SK-MEL-5 (cell line): ENCODE results near the gene POU2F1. TPM values are rescaled to one million over a fixed set of nuclear protein-coding genes. Genes with fewer than 3 reads are reported as not detected.

Source experiments
- DNase-seq: peaks from one replicate; pipeline ENCODE4 v3.0.0-alpha.2; 2016; ENCODE audit warnings: low read depth, low spot score
- in situ Hi-C: cut with HindIII; loops from 2 replicates; pipeline ENCODE4 v1.10.0; 2016; ENCODE audit warnings: low sequenced_read_pairs, high pct_unique_total_duplicates, low pct_unique_long_range_greater_than_20kb
- total RNA-seq: library from RNA; depleted of rRNA; stranded (reverse); fragments of >200 nt; shearing (Covaris generic); gene quantifications from 2 replicates; pipeline ENCODE4 v1.2.3, GENCODE V29; 2014

POU2F1 gene
- total RNA-seq, 1 experiment from 2014 or later: 8.0 TPM

DNA sequence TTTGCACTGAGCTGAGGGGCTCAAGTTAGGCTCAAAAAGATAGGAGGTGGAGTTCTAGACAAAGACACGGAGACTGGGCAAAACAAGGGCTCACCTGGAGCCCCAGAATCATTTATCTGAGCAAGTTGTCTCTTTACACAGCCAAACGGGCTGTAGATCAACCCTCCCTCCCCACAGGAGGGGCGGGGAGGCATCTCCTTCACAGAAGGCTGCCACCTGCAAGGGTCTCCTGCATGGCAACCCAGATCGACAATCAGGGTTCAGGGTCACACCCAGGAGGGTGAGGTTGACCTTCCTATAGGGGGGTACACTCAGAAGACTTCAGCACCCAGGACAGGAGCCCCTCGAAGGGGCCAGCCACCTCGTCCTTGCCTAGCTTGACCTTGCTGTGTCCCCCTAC lies 213.6 kb downstream of the POU2F1 start:
- in situ Hi-C loops: no loop called here
- DNase-seq: no peak

GRCh38 chr1:167435484-167435883 lies 214.8 kb downstream of the POU2F1 start:
- DNase-seq: no peak
- in situ Hi-C loops: no loop called here

- no peak for DNase-seq
- in situ Hi-C loops: no loop called here
Measured at GRCh38 chr1:167438171-167439138, 217.8 kb downstream of the POU2F1 start.

DNA sequence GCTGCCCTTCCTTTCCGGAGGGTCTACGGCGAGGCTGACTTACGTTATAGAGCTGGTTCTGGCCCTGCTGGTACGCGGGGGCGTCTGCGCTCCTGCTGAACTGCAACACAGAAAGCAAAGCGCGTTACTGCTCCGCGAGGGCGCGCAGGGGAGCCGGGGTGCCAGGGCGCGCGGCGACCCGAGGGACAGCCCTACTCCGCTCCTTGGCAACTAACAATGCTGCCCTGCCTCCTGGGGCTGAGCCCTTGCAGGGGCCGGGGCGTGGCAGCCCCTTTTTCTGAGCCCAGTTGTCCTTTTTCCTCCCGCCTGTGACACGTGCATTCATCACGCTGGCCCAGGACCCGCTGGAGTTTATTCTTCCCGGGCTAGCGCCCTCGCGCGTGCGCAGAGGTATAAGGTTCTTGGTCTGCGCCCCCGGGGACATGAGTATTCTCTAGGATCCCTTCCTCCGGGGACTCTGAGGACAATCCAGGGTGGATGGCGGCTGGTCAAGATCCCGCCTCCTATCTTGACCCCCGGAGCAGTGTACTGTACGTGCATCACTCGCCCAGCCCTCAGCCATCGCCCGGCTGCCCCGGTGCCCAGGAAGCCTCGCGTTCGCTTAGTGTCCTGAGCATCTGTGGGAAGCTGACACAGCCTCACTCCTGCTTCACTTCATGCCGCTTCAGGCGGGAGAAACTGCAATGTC lies 218.8 kb downstream of the POU2F1 start:
- DNase-seq: peak; percentile 33
- in situ Hi-C loops: no loop called here

- no peak for DNase-seq
- in situ Hi-C loops: no loop called here
Measured at GRCh38 chr1:167440345-167440744, 219.7 kb downstream of the POU2F1 start.

DNA sequence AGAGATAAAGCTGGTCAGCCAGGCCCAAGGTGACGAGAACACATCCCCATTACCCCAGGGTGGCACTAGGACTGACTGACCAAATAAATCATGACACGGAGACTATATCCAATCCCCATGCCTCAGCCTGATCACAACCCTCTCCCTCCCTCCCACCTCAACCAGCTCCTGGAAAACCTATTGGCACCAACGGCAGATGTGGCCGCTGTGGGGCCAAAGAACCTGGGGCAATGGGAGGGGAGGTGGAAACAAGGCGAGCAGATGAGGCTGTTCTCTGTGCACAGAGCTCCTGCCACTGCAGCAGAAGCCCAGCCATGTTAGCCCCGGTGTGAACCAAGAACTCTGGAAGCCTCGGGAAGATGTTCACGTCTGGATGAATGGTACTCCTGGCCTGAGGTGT lies 220.1 kb downstream of the POU2F1 start:
- in situ Hi-C loops: no loop called here
- no peak for DNase-seq

DNA sequence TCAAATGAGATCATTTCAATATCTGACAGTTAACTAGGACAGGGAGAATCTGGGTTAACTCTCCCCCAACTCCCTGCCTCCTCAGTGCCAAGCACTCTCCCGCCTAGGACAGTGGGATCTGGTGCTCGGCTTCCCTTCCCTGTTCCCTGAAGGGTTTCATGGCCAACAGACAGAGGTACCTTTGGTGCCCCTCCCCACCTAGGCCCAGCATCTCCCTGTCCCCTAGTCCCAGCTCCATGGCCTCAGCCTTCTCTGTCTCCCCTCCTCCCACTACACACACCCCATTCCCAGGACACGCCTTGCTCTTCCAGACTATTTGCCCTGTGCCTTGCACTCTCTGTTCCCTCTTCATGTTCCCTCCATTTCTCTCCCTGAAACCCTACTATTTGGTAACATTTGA lies 220.5 kb downstream of the POU2F1 start:
- in situ Hi-C loops: no loop called here
- DNase-seq: no peak

- peak; percentile 89 for DNase-seq
- in situ Hi-C loops: no loop called here
Measured at GRCh38 chr1:167442142-167442848, 221.6 kb downstream of the POU2F1 start.

DNA sequence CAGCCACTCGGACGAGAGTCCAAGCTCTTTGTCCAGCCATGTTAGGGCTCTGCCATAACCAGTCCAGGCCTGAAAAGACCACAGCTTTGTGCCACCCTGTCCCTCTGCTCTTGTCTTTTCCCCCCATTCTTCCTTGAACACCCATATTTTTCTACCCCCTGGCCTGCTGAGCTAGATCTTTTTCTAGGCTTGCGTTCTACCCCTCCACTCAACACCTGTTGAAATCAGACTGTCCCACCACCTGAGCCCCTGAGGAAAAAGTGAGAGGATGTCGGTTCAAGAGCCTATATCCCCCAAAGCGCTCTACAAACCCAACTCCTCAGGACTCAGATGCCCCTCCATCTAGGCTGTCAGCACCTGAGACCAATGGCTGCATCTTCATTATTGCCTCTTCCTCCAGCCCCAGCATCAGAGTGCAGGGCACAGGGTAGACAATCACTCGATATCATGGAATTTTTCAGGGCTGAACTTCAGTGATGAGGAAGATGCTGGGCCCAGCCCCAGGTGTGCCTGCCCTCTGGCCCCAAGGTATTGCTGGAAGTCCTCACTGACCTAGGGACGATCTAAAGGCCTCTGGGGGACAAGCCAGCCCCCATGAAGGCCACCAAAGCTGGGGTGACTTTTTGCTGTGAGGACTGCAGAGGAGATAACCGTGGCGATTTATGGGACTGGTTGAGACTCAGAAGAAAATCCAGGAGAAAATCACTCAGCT lies 222.3 kb downstream of the POU2F1 start:
- DNase-seq: no peak
- in situ Hi-C loops: no loop called here

- in situ Hi-C loops: no loop called here
- no peak for DNase-seq
Measured at GRCh38 chr1:167443757-167444156, 223.1 kb downstream of the POU2F1 start.

DNA sequence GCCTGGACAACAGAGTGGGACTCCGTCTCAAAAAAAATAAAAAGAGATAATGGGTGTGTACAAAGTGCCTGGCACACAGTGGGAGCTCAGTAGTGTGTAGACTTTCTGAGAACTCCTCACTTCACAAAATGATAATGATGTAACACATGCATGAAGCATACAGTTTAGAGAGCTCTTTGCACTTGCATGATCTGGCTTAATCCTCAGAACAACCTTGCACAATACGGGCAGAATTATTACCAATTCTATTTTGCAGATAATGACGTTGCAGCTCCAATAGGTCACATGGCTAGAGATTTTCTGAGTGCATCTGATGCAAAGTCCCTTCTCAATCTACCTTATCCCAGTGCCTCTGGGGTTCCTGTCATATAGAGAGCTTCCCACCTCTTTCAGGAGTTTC lies 226.3 kb downstream of the POU2F1 start:
- DNase-seq: no peak
- in situ Hi-C loops: no loop called here

- no peak for DNase-seq
- in situ Hi-C loops: no loop called here
Measured at GRCh38 chr1:167447521-167448136, 226.9 kb downstream of the POU2F1 start.

DNA sequence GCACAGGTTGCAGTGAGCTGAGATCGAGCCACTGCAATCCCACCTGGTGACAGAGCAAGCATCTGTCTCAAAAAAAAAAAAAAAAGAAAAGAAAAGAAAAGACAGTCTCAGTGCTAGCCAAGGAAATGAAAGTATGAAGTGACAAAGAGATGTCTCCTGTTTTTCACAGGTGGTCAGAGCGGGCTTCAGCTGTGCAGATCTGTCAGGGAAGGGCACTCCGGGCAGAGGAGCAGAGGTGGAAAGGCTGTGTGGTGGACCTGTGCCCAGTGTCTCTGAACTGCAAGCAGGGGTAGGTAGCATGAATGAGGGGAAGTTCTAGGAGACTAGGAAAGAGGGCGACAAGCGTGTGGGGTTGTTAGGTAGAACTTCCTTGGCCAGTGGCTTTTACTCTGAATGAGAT lies 230.2 kb downstream of the POU2F1 start:
- in situ Hi-C loops: no loop called here
- DNase-seq: no peak

DNA sequence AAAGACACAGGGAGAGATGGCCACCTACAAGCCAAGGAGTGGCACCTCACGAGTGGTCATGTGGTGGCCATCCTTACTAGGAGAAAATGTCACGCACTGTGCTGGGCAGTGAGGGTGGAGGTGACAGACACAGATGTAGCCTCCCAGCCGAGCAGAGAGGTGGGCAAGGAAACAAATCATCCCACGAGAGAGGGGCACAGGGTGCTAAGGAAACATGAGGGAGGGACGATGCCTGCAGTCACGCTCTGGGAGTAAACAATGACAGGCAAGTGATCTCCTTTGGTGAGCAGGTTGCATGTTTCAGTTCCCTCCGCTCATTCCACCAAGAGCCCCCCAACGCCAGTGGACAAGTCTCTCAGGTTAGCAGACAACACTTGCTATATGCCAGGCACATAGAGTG lies 231.8 kb downstream of the POU2F1 start:
- in situ Hi-C loops: no loop called here
- DNase-seq: no peak

- in situ Hi-C loops: no loop called here
- no peak for DNase-seq
Measured at GRCh38 chr1:167453123-167453522, 232.4 kb downstream of the POU2F1 start.

DNA sequence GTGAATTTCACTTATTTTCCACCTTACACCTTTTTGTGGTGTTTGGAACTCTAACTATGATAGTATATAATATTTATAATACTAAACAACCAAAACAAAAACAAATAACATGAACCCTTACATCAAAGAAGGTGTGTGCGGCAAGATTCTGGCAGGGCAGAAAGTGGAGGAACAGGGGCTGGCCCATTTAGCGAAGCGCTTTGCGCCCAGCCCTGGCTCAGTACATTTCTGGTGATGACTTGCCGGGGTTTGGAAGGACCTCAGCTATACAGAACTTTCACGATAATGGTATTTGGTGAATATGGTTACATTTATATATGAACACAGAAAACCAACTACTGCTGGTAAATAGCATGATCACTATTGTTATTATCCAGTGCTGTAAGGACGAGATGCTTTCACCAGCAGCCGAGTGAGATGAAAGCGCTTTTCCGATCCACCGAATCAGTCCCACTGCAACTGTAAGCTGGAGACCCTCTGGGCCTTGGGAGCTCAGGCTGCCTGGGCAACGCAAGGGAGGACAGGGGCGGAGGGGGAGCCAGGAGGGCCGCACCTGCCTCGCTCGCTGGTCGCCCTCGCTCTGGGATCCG lies 233.7 kb downstream of the POU2F1 start:
- in situ Hi-C loops: no loop called here
- no peak for DNase-seq
